Endometrial microvascular endothelial cells (primary cell): ENCODE data around the gene C22orf39. TPM values are rescaled to one million over a fixed set of nuclear protein-coding genes. Genes with fewer than 3 reads are reported as not detected.

ENCODE experiments used
- in situ Hi-C: cut with HindIII; loops from 2 replicates; pipeline ENCODE4 v1.10.0; 2017; ENCODE audit warnings: low sequenced_read_pairs, low pct_unique_long_range_greater_than_20kb; ENCODE audit errors: inconsistent ontology term
- total RNA-seq: library from RNA; depleted of rRNA; stranded (reverse); fragments of >200 nt; gene quantifications from one replicate; pipeline ENCODE4 v1.2.3, GENCODE V29; 2015; ENCODE audit errors: inconsistent ontology term

The C22orf39 gene
- total RNA-seq, 1 donor from 2014 or later, result 46.5 TPM

GRCh38 chr22:19434829-19435580 lies 12.5 kb downstream of the C22orf39 start:
- in situ Hi-C loops, result no loop called here

DNA sequence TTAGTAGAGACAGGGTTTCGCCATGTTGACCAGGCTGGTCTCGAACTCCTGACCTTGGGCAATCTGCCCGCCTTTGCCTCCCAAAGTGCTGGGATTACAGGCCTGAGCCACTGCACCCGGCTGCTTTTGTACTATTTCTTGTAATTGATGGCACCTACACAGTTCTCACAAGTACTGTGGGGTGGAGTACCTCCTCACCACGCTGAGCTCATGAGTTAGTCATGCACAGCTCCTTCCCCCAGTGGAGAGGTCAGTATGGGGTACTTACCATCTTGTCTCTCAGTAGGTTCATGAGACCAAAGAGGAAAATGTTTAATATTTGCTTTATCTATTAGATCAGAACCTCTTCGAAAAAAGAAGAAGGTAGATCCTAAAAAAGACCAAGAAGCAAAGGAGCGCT lies 13.1 kb downstream of the C22orf39 start:
- in situ Hi-C loops, result no loop called here

DNA sequence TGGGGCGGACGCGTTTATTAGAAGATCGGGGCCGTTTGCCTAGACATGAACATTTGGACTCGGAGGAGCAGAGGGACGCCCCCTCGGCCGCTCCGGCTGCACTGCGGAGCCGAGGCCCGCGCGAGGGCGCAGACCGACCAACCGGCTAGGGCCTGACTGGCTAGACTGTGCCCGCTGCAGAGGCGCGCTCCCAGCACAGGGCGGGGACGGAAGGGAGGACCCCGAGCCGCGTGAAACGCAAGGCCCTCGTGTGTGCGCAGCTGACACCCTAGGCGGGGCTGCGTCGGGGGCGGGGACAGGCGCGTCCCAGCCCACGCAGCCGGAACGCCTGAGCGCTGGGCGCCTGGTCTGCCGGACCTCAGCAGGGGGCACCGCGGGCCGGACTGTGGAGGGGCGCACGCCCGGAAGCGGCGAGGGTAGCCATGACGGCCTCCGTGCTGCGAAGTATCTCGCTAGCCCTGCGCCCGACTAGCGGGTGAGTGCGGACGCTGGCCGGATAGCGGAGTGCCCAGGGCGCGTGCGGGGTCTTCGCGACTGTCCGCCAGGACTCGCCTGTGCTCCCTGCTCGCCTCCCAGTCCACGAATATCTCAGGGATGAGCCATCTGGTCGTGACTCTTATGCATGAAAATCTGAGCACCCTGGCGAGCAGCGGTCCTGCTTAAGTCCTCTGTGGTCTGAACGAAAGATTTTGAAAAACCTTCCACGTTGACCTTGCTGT lies 15.2 kb downstream of the C22orf39 start, which contains the start of gene MRPL40:
TSS of gene MRPL40 (plus strand) at position 413 of the 719 bp plus-strand sequence. CDS start at position 423, 10 bp downstream.
- in situ Hi-C loops, result no loop called here

GRCh38 chr22:19431649-19432132 lies 15.8 kb downstream of the C22orf39 start, which contains the start of gene HIRA:
Gene HIRA (minus strand): TSS chr22:19431733. CDS start chr22:19431476, 257 bp downstream.
- in situ Hi-C loops, result no loop called here

DNA sequence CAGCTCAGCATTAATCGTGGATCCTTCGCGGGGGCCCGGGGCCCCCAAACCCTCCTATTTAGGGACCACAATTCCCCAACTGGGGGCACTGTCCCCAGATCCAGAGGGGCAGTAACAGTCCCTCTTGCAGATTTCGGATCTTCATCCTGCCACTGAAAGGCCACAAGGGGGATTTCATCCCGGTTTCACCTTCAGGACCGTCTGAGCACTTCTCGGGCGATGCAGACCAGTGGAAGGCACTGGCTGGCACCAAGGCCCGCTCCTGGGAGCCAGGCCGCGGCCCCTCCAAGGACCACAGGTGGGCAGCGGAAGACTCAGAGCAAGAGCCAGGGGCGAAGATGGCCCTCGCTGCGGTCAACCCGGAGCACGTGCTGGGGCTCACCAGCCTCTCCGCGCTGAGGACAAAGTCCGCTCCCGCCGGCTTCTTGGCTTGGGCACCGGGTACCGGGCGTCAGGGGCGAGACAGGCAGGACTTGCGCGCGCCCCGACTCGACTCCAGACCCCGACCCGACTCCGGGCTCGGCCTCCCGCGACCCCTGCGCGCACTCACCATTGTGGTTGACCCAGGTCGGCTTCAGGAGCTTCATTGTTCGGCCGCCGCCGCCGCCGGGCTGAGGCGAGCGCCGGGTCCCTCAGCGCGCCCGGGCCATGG lies 16.5 kb downstream of the C22orf39 start:
- in situ Hi-C loops, result no loop called here

DNA sequence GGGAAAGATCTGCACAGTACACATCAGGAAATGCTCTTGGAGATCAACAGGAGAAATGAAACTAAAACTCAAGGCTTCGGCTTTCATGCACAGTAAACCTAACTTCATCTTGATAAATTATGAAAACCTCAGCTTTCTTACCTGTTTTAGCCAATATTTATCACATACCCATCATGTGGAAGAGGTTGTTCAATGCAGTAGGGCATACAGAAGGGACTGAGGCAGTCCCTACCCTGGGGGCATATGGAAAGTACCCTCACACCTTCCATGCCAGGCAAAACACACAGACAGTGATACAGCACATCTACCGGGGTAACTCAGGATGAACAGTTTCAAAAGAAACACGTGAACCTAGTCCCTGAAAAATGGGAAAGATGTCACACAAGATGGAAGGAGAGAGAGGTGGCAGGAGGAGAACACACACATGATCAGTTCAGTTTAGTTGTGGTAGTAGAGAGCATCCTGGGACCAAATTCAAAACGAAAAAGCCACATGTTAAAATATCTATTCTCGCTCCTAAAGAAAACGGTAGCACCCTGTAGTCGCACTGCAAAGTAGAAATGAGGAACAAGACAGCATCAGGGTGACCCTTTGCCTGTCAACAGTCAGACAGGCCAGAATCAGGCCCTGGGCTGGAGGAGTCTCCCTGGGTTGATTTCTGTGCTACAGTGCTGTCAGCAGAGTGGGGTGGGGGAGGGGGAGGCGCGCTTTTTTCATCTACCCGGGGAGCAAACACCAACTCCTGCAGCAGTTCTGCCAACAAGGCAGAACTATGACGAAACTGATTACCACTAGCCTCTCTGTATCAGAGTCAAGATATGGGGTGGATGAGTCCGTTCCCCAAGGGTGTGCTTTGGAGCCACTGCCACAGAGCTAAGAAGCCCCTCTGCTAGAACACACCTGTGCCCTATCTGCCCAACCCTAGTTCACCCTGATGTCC lies 17.3 kb downstream of the C22orf39 start:
- in situ Hi-C loops, result no loop called here

DNA sequence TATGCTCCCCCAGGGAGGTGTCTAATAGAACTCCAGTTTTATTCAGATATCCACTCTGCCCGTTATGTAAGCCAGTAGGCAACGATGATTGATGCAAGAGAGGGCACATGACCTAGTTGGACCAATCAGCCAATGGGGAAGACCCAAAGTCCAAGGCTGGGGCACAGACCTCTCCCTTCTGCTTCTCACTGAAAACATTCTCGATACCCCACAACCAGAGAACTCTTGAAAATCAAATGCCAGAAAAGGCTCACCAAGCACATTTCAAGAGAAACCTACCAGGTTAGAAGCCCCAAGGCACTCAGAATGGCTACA lies 23.4 kb downstream of the C22orf39 start:
- in situ Hi-C loops, result no loop called here

DNA sequence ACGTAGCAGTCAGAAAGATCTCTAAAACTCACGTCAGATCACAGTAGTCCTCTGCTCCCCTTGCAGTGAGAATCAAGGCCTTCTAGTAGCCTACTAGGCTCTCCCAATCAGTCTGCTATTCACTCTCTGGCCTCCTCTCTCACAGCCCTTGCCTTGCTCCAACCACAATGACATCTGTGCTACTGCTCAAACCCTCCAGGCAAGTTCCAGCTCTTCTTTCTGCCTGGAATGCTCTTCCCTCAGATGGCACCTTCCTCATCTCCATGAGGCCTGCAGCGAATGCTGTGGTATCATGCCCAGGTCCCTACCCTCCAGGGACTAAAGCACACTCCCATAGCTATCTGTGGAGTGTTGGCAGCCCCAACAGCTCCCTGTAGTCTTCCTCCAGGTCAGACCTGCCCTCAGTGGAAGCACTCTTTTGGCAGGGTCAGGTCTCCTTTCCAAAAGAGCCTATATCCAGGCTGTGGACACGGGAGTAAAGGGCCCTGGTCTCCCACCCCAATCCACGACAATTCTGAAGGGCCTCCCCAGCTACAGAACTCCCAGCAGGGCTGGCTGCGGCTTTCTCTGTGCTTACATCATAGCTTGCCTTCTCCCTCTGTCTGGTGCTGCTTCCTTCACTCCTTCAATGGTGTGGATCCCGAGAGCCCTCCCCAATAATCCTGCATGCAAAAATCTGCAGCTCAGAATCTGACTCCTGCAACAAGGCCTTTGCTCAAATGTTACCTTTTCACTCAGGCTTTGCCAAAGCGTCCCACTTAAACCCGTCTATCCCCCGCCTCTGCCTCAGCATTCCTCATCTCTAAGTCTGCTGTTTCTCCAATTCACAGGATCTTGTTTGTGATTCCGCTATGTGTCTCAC lies 24.8 kb downstream of the C22orf39 start:
- in situ Hi-C loops, result no loop called here

- in situ Hi-C loops, result no loop called here
Measured at GRCh38 chr22:19420321-19420720, 27.2 kb downstream of the C22orf39 start.

DNA sequence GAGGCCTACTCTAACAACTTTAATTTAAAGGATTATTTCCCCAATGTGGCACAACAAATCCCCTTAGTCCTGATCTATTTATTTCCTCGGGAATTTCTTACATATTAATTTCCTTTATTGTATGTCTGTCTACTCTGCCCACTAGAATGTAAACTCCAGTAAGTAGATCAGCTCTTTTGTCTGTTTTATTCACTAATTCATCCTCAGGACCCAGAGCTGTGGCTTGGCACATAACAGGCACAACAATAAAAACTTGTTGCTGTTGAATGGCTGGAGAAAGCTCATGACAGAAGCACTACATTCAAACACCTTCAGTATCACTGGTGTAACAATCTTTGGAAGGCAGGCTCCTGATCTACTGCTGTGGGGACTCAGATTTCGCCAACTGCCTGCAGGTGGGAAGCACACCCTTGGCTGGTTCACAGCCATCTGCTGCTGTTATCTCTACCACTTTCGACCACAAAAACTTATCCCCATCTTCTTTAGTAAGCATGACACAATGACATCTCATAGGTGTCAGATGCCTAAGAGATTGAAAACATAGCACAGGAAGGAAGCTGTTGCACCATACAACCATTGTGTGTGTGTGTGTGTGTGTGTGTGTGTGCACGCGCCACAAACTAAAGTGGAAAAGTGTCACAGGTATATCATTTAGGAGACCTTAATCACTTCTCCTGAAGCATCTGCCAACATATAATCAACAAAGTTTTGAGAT lies 27.9 kb downstream of the C22orf39 start:
- in situ Hi-C loops, result no loop called here

GRCh38 chr22:19419086-19419463 lies 28.4 kb downstream of the C22orf39 start:
- in situ Hi-C loops, result no loop called here

DNA sequence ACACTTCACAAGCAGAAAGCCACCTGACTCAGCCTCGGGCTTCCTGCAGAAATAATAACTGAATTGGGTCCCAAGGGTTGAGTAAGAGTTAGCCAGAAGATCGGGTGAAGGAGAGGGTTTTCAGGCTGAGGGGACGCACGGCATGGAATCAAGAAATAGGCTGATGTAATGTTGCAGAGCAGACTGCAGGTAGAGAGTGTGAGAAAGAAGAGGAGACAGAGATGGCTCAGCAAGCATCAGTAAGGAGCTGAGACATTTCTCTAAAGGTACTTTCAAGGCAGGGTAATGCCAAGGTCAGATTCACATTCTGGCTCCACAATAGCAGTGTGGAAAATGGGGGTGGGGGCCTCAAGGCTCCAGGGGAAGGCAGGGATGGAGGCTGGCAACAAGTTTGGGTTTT lies 34.6 kb downstream of the C22orf39 start:
- in situ Hi-C loops, result no loop called here

- in situ Hi-C loops, result no loop called here
Measured at GRCh38 chr22:19412478-19412877, 35.0 kb downstream of the C22orf39 start.

- in situ Hi-C loops, result no loop called here
Measured at GRCh38 chr22:19411690-19412045, 35.8 kb downstream of the C22orf39 start.

- in situ Hi-C loops, result no loop called here
Measured at GRCh38 chr22:19410941-19411689, 36.4 kb downstream of the C22orf39 start.

DNA sequence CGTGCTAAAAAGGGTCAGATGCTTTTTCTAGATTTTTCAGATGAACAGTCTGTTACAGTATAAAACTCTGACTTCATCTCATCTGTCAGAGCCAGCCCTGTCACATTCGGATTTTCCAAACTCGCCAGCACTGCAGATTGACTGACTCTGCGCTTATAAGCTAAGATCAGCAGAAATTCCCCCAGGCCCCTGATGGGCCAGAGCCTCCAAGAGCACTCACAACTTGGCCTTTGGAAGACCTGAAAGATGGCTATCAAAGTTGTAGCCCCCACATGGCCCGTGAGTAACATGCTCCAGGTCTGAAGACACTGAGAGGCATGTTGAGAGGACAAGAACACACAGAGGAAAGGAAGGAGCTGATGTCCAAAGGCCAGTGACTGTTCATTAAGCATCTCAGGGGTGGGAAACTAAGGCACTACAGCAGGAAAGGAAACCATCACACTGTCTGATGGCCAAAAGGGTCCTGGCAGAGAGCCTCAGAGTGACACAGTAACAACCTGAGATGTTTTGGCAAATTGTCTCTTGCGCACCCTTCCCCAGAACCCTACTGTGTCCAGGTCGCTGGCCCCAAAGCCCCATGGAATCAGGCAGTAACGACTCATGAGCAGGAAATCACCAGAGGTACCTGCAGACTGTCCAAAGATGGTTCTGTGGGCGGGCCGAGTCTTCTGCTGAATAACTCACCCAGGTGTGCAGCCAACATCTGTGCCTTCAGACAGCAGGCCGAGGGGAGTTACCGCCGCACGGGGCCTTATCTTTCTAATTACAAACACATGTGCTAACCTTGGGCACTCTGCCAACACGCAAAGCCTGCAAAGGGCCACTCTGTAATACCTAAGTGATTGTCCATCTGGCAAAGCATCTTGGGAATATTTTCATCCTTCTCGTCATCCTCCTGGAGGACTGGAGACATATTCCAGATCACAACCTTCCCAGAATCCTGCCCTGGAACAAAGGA lies 39.6 kb downstream of the C22orf39 start:
- in situ Hi-C loops, result no loop called here
